ENCODE results near the gene SLC16A7. TPM values are rescaled to one million over a fixed set of nuclear protein-coding genes. Genes with fewer than 3 reads are reported as not detected.

Gene SLC16A7
- total RNA-seq, 1 experiment from 2014 or later = 2.7 TPM

DNA sequence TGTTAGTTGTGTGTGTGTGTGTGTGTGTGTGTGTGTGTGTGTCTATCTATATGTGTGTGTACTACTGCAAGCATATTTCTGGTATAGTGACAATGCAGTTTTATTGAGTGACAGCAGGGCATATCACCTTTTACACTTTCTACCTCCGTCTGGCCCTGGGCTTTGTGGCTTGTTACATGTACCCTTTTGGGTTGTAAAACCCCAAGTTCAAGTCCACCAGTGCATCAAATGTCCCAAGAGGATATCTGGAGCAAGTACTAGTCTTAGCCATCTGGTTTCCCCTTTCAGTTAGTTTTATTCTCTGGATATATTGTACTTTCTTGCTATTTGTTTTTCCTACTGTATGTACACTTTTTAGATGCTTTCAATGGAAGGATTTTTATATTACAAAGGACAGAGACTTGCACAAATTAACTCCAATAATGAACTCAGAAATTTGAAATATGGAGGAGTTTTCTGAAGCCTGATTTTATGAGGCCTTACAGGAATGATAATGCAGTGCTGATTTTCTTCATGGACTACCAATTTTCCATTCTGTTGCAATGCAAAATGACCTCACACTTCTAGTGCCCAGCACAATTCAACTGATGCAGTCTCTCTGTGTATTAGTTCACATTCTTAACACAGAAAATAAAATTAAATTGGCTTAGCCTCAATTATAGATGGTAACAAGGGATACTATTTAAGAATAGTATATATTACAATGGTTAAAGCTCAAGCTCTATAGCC lies 29.1 kb downstream of the SLC16A7 start:
- no peak overlapping the region for H3K4me2 ChIP-seq
- H3F3A ChIP-seq (ENCODE audit: insufficient read depth, low read depth) = no peaks in the 10 kb centered on the region
- H3K27me3 ChIP-seq (ENCODE audit: insufficient read depth, low read depth) = no peaks in the 10 kb centered on the region
- no peaks in the 10 kb centered on the region for H4K20me1 ChIP-seq (ENCODE audit: insufficient read depth)
- no peak overlapping the region for H3K27ac ChIP-seq
- H3K79me2 ChIP-seq (ENCODE audit: low read depth) = no peaks in the 10 kb centered on the region
- POLR2A ChIA-PET (ENCODE audit: unreplicated experiment) = no interaction called here
- CTCF ChIA-PET = no interaction called here
- BruUV-seq (replicated peaks) = no TSS peak
- no peak overlapping the region for H2AFZ ChIP-seq
- H3K36me3 ChIP-seq (ENCODE audit: low read depth) = no peaks in the 10 kb centered on the region
- no peaks in the 10 kb centered on the region for H3K4me1 ChIP-seq (replicated peaks; ENCODE audit: insufficient read depth)
- intact Hi-C loops (cut with micrococcal nuclease; ENCODE audit: unreplicated experiment) = no loop called here
- no peak for DNase-seq
- no peak overlapping the region for H3K4me3 ChIP-seq
- TF ChIP-seq EZH2 (IDR thresholded peaks at IDR 0.05; ENCODE audit: low read depth) = no peak
- TF ChIP-seq CTCF (conservative IDR thresholded peaks at IDR 0.05) = no peak
- no peaks in the 10 kb centered on the region for H3K9me3 ChIP-seq (ENCODE audit: insufficient read depth, low read depth)
- H3K9me2 ChIP-seq (ENCODE audit: insufficient read depth) = no peaks in the 10 kb centered on the region

DNA sequence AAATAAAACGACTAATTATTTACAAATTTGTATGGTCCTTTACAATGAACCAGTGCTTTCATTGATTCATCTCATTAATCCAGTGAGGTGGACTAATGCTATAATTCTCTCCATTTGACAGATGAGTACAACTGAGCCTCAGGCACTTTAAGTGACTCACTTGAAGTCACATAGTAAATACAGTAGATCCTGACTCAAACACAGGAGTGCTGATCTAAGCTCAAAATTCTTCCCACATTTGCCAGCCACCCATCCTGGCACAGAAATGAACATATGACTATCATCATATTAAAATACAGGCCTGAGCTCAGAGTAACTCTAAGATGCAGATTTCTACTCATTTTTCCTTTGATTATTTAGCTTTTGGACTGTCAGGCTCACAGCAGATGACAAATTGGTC lies 30.6 kb downstream of the SLC16A7 start:
- TF ChIP-seq CTCF (conservative IDR thresholded peaks at IDR 0.05) (no peak), EZH2 (IDR thresholded peaks at IDR 0.05; ENCODE audit: low read depth) (no peak)
- no peaks in the 10 kb centered on the region for H3K9me3 ChIP-seq (ENCODE audit: insufficient read depth, low read depth)
- H3K36me3 ChIP-seq (ENCODE audit: low read depth) = no peaks in the 10 kb centered on the region
- DNase-seq = peak in 1 of 2 experiments; percentile 42
- no peaks in the 10 kb centered on the region for H3F3A ChIP-seq (ENCODE audit: insufficient read depth, low read depth)
- ChIA-PET CTCF (no interaction called here), POLR2A (ENCODE audit: unreplicated experiment) (no interaction called here)
- no peak overlapping the region for H3K4me2 ChIP-seq
- H3K27ac ChIP-seq = no peak overlapping the region
- no TSS peak for BruUV-seq (replicated peaks)
- H3K79me2 ChIP-seq (ENCODE audit: low read depth) = no peaks in the 10 kb centered on the region
- H4K20me1 ChIP-seq (ENCODE audit: insufficient read depth) = no peaks in the 10 kb centered on the region
- H3K4me1 ChIP-seq (replicated peaks; ENCODE audit: insufficient read depth) = no peaks in the 10 kb centered on the region
- no peaks in the 10 kb centered on the region for H3K9me2 ChIP-seq (ENCODE audit: insufficient read depth)
- intact Hi-C loops (cut with micrococcal nuclease; ENCODE audit: unreplicated experiment) = no loop called here
- no peaks in the 10 kb centered on the region for H3K27me3 ChIP-seq (ENCODE audit: insufficient read depth, low read depth)
- H2AFZ ChIP-seq = no peak overlapping the region
- H3K4me3 ChIP-seq = no peak overlapping the region

- H3K4me1 ChIP-seq (replicated peaks; ENCODE audit: insufficient read depth) = no peaks in the 10 kb centered on the region
- CTCF ChIA-PET = no interaction called here
Observed at GRCh38 chr12:59627582-59627981, 31.8 kb downstream of the SLC16A7 start.

More at GRCh38 chr12:59627582-59627981, 31.8 kb downstream of the SLC16A7 start:
- H4K20me1 ChIP-seq (ENCODE audit: insufficient read depth) = no peaks in the 10 kb centered on the region
- H3F3A ChIP-seq (ENCODE audit: insufficient read depth, low read depth) = no peaks in the 10 kb centered on the region
- no peaks in the 10 kb centered on the region for H3K27me3 ChIP-seq (ENCODE audit: insufficient read depth, low read depth)
- no peak overlapping the region for H2AFZ ChIP-seq
- no peaks in the 10 kb centered on the region for H3K79me2 ChIP-seq (ENCODE audit: low read depth)
- intact Hi-C loops (cut with micrococcal nuclease; ENCODE audit: unreplicated experiment) = no loop called here
- TF ChIP-seq CTCF (conservative IDR thresholded peaks at IDR 0.05) (no peak), EZH2 (IDR thresholded peaks at IDR 0.05; ENCODE audit: low read depth) (no peak)
- H3K9me2 ChIP-seq (ENCODE audit: insufficient read depth) = no peaks in the 10 kb centered on the region
- no peak overlapping the region for H3K4me3 ChIP-seq
- no TSS peak for BruUV-seq (replicated peaks)
- no peaks in the 10 kb centered on the region for H3K9me3 ChIP-seq (ENCODE audit: insufficient read depth, low read depth)
- no peak overlapping the region for H3K27ac ChIP-seq
- no peak overlapping the region for H3K4me2 ChIP-seq
- no peak for DNase-seq
- POLR2A ChIA-PET (ENCODE audit: unreplicated experiment) = no interaction called here
- no peaks in the 10 kb centered on the region for H3K36me3 ChIP-seq (ENCODE audit: low read depth)
